ENCODE results near the gene RFT1. TPM values are rescaled to one million over a fixed set of nuclear protein-coding genes. Genes with fewer than 3 reads are reported as not detected.

The RFT1 gene
- total and polyA plus RNA-seq, 10 donors, result 6.0 to 25.6 (median 15.4) TPM

- TF ChIP-seq POLR2A (IDR thresholded peaks at IDR 0.05) (no peak), POLR2AphosphoS5 (IDR thresholded peaks at IDR 0.05) (peak in 1 of 3 donors; percentile 12)
- TF ChIP-seq, protein P1, sequence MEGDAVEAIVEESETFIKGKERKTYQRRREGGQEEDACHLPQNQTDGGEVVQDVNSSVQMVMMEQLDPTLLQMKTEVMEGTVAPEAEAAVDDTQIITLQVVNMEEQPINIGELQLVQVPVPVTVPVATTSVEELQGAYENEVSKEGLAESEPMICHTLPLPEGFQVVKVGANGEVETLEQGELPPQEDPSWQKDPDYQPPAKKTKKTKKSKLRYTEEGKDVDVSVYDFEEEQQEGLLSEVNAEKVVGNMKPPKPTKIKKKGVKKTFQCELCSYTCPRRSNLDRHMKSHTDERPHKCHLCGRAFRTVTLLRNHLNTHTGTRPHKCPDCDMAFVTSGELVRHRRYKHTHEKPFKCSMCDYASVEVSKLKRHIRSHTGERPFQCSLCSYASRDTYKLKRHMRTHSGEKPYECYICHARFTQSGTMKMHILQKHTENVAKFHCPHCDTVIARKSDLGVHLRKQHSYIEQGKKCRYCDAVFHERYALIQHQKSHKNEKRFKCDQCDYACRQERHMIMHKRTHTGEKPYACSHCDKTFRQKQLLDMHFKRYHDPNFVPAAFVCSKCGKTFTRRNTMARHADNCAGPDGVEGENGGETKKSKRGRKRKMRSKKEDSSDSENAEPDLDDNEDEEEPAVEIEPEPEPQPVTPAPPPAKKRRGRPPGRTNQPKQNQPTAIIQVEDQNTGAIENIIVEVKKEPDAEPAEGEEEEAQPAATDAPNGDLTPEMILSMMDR (IDR thresholded peaks at IDR 0.05 in 8 of 11, conservative IDR thresholded peaks at IDR 0.05 in 3 of 11), result no peak
- peak overlapping the region in 4 of 8 donors; percentile 77 to 98 (median 94) for H3K27ac ChIP-seq
- H3K36me3 ChIP-seq, result peaks cover 0 to 57% (median 2%) of the 10 kb centered on the region in 6 donors
- no peaks in the 10 kb centered on the region for H3K9me3 ChIP-seq
- H3K4me3 ChIP-seq, result peak overlapping the region in 2 of 8 donors; percentile 11 to 56
- WGBS, 5 donors, result 51 to 70% (median 64%) methylated on average over 5 to 7 of the region's 7 CpGs
- H3K27me3 ChIP-seq (replicated peaks in 1 of 7), result no peaks in the 10 kb centered on the region
- peaks cover 70 to 100% (median 100%) of the 10 kb centered on the region in 6 donors for H3K4me1 ChIP-seq
- no peak for DNase-seq
- intact Hi-C loops (cut with DNase I; ENCODE audit: low total_unique reads), result no loop called here
Observed at GRCh38 chr3:53171064-53171418, 40.8 kb upstream of the RFT1 start.

- TF ChIP-seq POLR2AphosphoS5 (IDR thresholded peaks at IDR 0.05), result peak; percentile 60 to 65 (median 64)
- TF ChIP-seq, protein P1 (IDR thresholded peaks at IDR 0.05 in 8 of 11, conservative IDR thresholded peaks at IDR 0.05 in 3 of 11), result no peak
- Histone ChIP-seq H3K27me3 (replicated peaks in 1 of 7) (no peaks in the 10 kb centered on the region), H3K4me1 (peaks cover 73 to 100% (median 100%) of the 10 kb centered on the region in 6 donors), H3K9me3 (no peaks in the 10 kb centered on the region), H3K4me3 (peak overlapping the region in 5 of 8 donors; percentile 11 to 56 (median 27)), H3K27ac (peak overlapping the region in 7 of 8 donors; percentile 54 to 98 (median 77)), H3K36me3 (peaks cover 0 to 57% (median 2%) of the 10 kb centered on the region in 6 donors)
- intact Hi-C loops (cut with DNase I; ENCODE audit: low total_unique reads), result no loop called here
- 38 to 73% (median 58%) methylated on average over 15 to 17 of the region's 17 CpGs for WGBS, 5 donors
- DNase-seq, result peak; percentile 89
Observed at GRCh38 chr3:53170325-53171063, 40.3 kb upstream of the RFT1 start.

DNA sequence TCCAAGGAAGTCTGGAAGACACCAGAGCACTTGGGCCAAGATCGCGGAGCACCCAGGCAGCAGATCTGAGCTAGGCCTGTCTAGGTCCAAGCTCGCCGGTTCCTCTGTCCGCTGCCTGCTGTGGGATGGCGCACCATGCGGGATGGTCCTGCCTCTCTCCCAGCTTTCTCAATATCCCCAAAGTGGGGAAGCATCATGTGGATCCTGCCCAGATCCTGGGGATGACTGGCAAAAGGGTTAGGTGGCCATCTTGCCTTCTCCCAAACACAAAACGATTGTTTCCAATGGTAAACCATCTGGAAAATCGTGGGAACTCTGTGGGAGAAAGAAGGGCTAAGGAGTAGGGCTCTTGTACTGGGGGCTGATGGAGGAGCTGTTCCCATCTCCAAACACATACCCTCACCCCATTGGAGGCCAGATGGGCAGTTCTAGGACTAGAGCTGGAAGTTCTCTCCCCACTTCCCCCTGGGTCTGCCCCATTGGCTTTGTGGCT lies 39.6 kb upstream of the RFT1 start:
- Histone ChIP-seq H3K27me3 (replicated peaks in 1 of 7) (no peaks in the 10 kb centered on the region), H3K27ac (peak overlapping the region in 7 of 8 donors; percentile 54 to 98 (median 77)), H3K4me1 (peaks cover 72 to 100% (median 100%) of the 10 kb centered on the region in 6 donors), H3K4me3 (peak overlapping the region in 5 of 8 donors; percentile 16 to 56 (median 27)), H3K9me3 (no peaks in the 10 kb centered on the region), H3K36me3 (peaks cover 0 to 57% (median 2%) of the 10 kb centered on the region in 6 donors)
- 68 to 94% (median 77%) methylated on average over 9 of the region's 9 CpGs for WGBS, 5 donors
- intact Hi-C loops (cut with DNase I; ENCODE audit: low total_unique reads), result no loop called here
- no peak for DNase-seq
- TF ChIP-seq, protein P1 (IDR thresholded peaks at IDR 0.05 in 8 of 11, conservative IDR thresholded peaks at IDR 0.05 in 3 of 11), result no peak
- TF ChIP-seq POLR2AphosphoS5 (IDR thresholded peaks at IDR 0.05) (no peak), POLR2A (IDR thresholded peaks at IDR 0.05) (no peak)

Measured in spleen (tissue), 11 donors.